ENCODE results near the gene HSP90B1. TPM values are rescaled to one million over a fixed set of nuclear protein-coding genes. Genes with fewer than 3 reads are reported as not detected.

Gene HSP90B1
- total RNA-seq, 4 donors from 2014 or later = 213 to 480 (median 250) TPM

DNA sequence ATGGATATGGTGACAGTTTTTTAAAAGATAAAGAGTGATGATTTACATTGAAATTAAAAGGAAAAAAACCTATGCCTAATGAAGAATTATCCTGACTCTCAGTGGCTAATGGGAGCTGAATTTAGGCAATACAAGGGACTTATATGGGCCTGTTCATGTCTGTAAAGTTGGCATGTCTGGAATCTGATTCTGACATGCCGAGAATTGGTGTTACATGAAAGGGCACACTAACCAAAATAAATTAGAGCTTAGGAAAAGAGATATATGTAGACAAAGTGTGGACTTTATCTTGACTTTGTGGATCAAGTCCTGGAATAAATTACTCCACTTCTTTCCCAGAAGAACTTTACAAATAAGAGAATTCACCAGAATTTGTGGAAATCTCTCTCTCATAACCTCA, 36.5 kb downstream of the HSP90B1 start:
- Histone ChIP-seq H3K27ac (peak overlapping the region; percentile 79 to 94 (median 92)), H3K4me1 (peaks cover 5 to 82% (median 29%) of the 10 kb centered on the region in 4 donors), H3K9me3 (no peaks in the 10 kb centered on the region), H3K36me3 (no peaks in the 10 kb centered on the region), H3K27me3 (no peaks in the 10 kb centered on the region), H3K4me3 (peak overlapping the region; percentile 58 to 89 (median 76))
- no peak for TF ChIP-seq POLR2A (IDR thresholded peaks at IDR 0.05)
- DNase-seq (ENCODE audit: low spot score in 2 of 2) = no peak
- 11 to 18% methylated on average over 1 of the region's 1 CpG for WGBS, 2 donors

DNA sequence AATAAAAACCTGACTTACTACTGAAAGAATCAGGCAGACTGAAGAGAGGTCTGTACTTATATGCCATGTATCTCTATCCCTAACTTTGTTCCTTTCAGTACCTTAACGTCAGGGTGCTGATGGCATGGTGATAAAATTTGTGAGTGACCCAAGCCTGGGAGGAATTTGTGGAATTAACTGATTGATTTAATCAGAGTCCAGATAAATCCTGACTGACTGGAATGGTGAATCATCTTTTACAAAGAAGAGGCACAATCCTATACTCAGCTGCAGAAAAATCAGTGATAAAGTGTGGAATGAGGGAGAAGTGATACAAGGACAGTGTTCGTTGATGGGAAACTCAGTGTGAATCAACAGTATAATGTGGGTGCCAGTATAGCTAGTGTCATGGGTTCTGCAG, 39.2 kb downstream of the HSP90B1 start:
- Histone ChIP-seq H3K27ac (no peak overlapping the region), H3K9me3 (no peaks in the 10 kb centered on the region), H3K4me1 (peaks cover 5 to 56% (median 26%) of the 10 kb centered on the region in 4 donors), H3K27me3 (no peaks in the 10 kb centered on the region), H3K4me3 (no peak overlapping the region), H3K36me3 (no peaks in the 10 kb centered on the region)
- TF ChIP-seq, protein P1, sequence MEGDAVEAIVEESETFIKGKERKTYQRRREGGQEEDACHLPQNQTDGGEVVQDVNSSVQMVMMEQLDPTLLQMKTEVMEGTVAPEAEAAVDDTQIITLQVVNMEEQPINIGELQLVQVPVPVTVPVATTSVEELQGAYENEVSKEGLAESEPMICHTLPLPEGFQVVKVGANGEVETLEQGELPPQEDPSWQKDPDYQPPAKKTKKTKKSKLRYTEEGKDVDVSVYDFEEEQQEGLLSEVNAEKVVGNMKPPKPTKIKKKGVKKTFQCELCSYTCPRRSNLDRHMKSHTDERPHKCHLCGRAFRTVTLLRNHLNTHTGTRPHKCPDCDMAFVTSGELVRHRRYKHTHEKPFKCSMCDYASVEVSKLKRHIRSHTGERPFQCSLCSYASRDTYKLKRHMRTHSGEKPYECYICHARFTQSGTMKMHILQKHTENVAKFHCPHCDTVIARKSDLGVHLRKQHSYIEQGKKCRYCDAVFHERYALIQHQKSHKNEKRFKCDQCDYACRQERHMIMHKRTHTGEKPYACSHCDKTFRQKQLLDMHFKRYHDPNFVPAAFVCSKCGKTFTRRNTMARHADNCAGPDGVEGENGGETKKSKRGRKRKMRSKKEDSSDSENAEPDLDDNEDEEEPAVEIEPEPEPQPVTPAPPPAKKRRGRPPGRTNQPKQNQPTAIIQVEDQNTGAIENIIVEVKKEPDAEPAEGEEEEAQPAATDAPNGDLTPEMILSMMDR (IDR thresholded peaks at IDR 0.05) = no peak
- TF ChIP-seq POLR2A (IDR thresholded peaks at IDR 0.05) = no peak
- TF ChIP-seq EP300 (IDR thresholded peaks at IDR 0.05) = no peak
- no peak for DNase-seq (ENCODE audit: low spot score in 2 of 2)
- WGBS, 2 donors = 55 to 67% methylated on average over 2 of the region's 2 CpGs

DNA sequence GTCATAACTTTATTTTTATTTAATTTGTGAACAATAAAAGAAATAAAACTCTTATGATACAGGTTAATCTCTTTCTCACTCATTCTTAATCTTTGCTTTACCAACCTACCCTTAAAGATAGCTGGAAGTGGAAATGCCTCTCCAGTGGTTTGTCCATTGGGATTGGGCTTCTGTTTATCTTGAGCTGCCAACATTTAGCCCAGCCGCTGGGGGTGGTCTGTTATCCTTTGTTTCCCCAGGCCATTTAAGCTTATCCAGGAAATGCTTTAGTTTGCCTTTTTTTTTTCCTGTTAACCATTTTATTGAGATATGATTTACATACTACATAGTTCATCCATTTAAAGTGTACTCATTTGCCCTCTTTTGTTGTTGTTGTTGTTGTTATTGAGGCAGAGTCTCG, 43.7 kb downstream of the HSP90B1 start:
- Histone ChIP-seq H3K4me3 (no peak overlapping the region), H3K9me3 (no peaks in the 10 kb centered on the region), H3K4me1 (peaks cover 0 to 29% (median 5%) of the 10 kb centered on the region in 4 donors), H3K27ac (no peak overlapping the region), H3K36me3 (peaks cover 0 to 19% (median 0%) of the 10 kb centered on the region in 3 donors), H3K27me3 (no peaks in the 10 kb centered on the region)
- 69 to 70% methylated on average over 2 of the region's 2 CpGs for WGBS, 2 donors
- DNase-seq (ENCODE audit: low spot score in 2 of 2) = no peak
- TF ChIP-seq POLR2A (IDR thresholded peaks at IDR 0.05) = no peak
- TF ChIP-seq, protein P1 (IDR thresholded peaks at IDR 0.05) = no peak
- no peak for TF ChIP-seq EP300 (IDR thresholded peaks at IDR 0.05)

DNA sequence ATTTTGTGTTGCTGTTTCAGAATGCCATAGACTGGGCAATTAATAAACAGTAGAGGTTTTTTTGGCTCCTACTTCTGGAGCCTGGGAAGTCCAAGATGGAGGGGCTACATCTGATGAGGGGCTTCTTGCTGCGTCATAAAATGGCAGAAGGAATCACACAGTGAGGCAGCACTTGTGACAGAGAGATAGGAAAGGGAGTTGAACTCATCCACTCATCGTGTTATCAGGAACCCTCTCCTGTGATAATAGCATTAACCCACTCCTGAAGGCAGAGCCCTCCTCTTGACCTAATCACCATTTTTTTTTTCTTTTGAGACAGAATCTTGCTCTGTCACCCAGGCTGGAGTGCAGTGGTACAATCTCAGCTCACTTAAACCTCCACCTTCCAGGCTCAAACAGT, 45.2 kb downstream of the HSP90B1 start:
- DNase-seq (ENCODE audit: low spot score in 2 of 2) = no peak
- H3K4me3 ChIP-seq = no peak overlapping the region
- TF ChIP-seq, protein P1 (IDR thresholded peaks at IDR 0.05) = no peak
- TF ChIP-seq POLR2A (IDR thresholded peaks at IDR 0.05) = no peak
- TF ChIP-seq EP300 (IDR thresholded peaks at IDR 0.05) = no peak
- peaks cover 0 to 34% (median 5%) of the 10 kb centered on the region in 3 donors for H3K36me3 ChIP-seq
- H3K27me3 ChIP-seq = no peaks in the 10 kb centered on the region
- no peaks in the 10 kb centered on the region for H3K9me3 ChIP-seq
- no peak overlapping the region for H3K27ac ChIP-seq
- H3K4me1 ChIP-seq = peaks cover 0 to 14% (median under 1%) of the 10 kb centered on the region in 4 donors
- WGBS, 2 donors = 90 to 92% methylated on average over 2 of the region's 2 CpGs

DNA sequence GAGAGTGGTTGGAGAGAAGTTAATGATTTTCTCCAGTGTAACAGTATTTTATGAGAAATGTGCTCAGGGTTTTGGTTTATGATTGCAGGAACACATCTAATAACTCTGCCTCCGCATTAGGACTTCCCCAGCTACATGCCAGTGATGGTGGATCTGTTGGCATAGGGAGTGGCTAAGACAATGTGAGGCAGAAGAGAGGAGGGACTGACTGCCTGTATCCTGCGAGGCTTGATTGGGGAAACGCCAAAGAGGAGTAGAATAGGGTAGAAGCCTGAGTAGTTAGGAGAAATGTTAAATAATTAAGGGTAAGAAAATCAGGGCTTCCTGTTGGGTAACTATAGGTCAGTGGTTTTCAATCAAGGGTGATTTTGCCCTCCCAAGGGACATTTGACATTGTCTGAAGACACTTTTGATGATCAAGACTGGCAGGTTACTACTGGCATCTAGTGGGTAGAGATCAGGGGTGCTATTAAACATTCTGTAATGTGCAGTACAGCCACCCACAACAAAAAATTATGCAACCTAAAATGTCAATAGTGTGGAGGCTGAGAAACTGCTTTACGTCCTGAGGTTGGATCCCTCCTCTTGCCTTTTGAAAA, 48.3 kb downstream of the HSP90B1 start:
- no peaks in the 10 kb centered on the region for H3K27me3 ChIP-seq
- H3K36me3 ChIP-seq = peaks cover 0 to 65% (median 17%) of the 10 kb centered on the region in 3 donors
- peaks cover 0 to 5% (median 0%) of the 10 kb centered on the region in 4 donors for H3K4me1 ChIP-seq
- DNase-seq (ENCODE audit: low spot score in 2 of 2) = no peak
- TF ChIP-seq POLR2A (IDR thresholded peaks at IDR 0.05) = no peak
- TF ChIP-seq, protein P1 (IDR thresholded peaks at IDR 0.05) = no peak
- TF ChIP-seq EP300 (IDR thresholded peaks at IDR 0.05) = no peak
- WGBS, 2 donors = 86 to 87% methylated on average over 4 of the region's 4 CpGs
- H3K4me3 ChIP-seq = no peak overlapping the region
- no peak overlapping the region for H3K27ac ChIP-seq
- H3K9me3 ChIP-seq = no peaks in the 10 kb centered on the region

All from tibial nerve (tissue), 4 donors.